Type B pancreatic cell (in vitro differentiated cells): ENCODE results near the gene UBXN6. TPM values are rescaled to one million over a fixed set of nuclear protein-coding genes. Genes with fewer than 3 reads are reported as not detected.

ENCODE experiments used
- DNase-seq: peaks from one replicate; pipeline ENCODE4 v3.0.0; 2021; ENCODE audit warnings: mixed read lengths; ENCODE audit not compliant: unreplicated experiment; ENCODE audit errors: extremely low spot score
- H3K27ac Mint-ChIP-seq: 2 replicates; pipeline ENCODE4 v1.8.0; 2021; ENCODE audit warnings: mild to moderate bottlenecking, mixed read lengths
- H3K27me3 Mint-ChIP-seq: 2 replicates; pipeline ENCODE4 v1.8.0; 2021; ENCODE audit warnings: mixed read lengths
- H3K36me3 Mint-ChIP-seq: 2 replicates; pipeline ENCODE4 v1.8.0; 2021; ENCODE audit warnings: mixed read lengths
- H3K4me1 Mint-ChIP-seq: one replicate; pipeline ENCODE4 v1.8.0; 2021; ENCODE audit warnings: mixed read lengths; ENCODE audit not compliant: unreplicated experiment
- H3K4me3 Mint-ChIP-seq: 2 replicates; pipeline ENCODE4 v1.8.0; 2021; ENCODE audit warnings: mild to moderate bottlenecking, mixed read lengths
- H3K9me3 Mint-ChIP-seq: 2 replicates; pipeline ENCODE4 v1.8.0; 2021; ENCODE audit warnings: mixed read lengths
- CTCF ChIP-seq: fragments of 200-600 bp; sonication (generic); conservative IDR thresholded peaks from 2 replicates; pipeline ENCODE4 v1.5.0; 2021; ENCODE audit warnings: antibody characterized with exemption, mild to moderate bottlenecking
- total RNA-seq: library from RNA; stranded (reverse); gene quantifications from 2 replicates; pipeline ENCODE4 v1.2.1, GENCODE V29; 2021; ENCODE audit warnings: low replicate concordance

UBXN6 gene
- total RNA-seq, 1 donor from 2014 or later, result 60.8 TPM

- H3K36me3 Mint-ChIP-seq, result peaks cover 6% of the 10 kb centered on the region
- no peak overlapping the region for H3K4me3 Mint-ChIP-seq
- DNase-seq, result no peak
- H3K4me1 Mint-ChIP-seq, result peaks cover 11% of the 10 kb centered on the region
- no peaks in the 10 kb centered on the region for H3K9me3 Mint-ChIP-seq
- H3K27me3 Mint-ChIP-seq, result no peaks in the 10 kb centered on the region
- H3K27ac Mint-ChIP-seq, result no peak overlapping the region
- no peak for TF ChIP-seq CTCF
Observed at GRCh38 chr19:4414800-4415321, 42.7 kb downstream of the UBXN6 start.

GRCh38 chr19:4414144-4414799 is 43.3 kb downstream of the UBXN6 start:
- TF ChIP-seq CTCF, result no peak
- H3K27me3 Mint-ChIP-seq, result no peaks in the 10 kb centered on the region
- peaks cover 11% of the 10 kb centered on the region for H3K4me1 Mint-ChIP-seq
- H3K36me3 Mint-ChIP-seq, result peaks cover 6% of the 10 kb centered on the region
- H3K27ac Mint-ChIP-seq, result no peak overlapping the region
- no peaks in the 10 kb centered on the region for H3K9me3 Mint-ChIP-seq
- H3K4me3 Mint-ChIP-seq, result no peak overlapping the region
- no peak for DNase-seq

DNA sequence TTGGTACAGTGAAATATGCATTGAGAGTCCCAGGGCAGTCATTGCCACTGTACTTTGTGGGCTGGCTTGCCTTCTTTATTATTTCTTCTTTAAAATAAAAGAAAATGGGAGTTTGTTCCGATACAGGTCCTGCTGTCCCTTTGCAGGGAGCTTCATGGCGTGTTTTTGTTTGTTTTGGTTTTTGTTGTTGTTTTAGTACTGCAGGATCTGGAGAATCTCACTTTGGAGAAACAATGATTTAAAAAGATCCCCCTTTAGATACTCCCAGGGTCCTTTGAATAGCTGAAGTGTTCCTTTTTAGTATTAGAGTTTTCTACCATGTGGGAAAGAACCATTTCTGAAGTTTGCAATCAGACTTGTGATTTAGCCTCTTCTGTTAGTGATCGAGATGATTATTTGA is 44.0 kb downstream of the UBXN6 start:
- H3K4me1 Mint-ChIP-seq, result peaks cover 11% of the 10 kb centered on the region
- no peaks in the 10 kb centered on the region for H3K27me3 Mint-ChIP-seq
- no peak for DNase-seq
- H3K27ac Mint-ChIP-seq, result no peak overlapping the region
- H3K36me3 Mint-ChIP-seq, result peaks cover 6% of the 10 kb centered on the region
- no peak for TF ChIP-seq CTCF
- no peaks in the 10 kb centered on the region for H3K9me3 Mint-ChIP-seq
- H3K4me3 Mint-ChIP-seq, result no peak overlapping the region

GRCh38 chr19:4409123-4409933 is 48.3 kb downstream of the UBXN6 start:
- peaks cover 6% of the 10 kb centered on the region for H3K36me3 Mint-ChIP-seq
- no peak for DNase-seq
- no peak for TF ChIP-seq CTCF
- H3K27ac Mint-ChIP-seq, result no peak overlapping the region
- peaks cover 8% of the 10 kb centered on the region for H3K4me1 Mint-ChIP-seq
- H3K9me3 Mint-ChIP-seq, result no peaks in the 10 kb centered on the region
- H3K27me3 Mint-ChIP-seq, result no peaks in the 10 kb centered on the region
- no peak overlapping the region for H3K4me3 Mint-ChIP-seq

GRCh38 chr19:4406626-4407025 is 51.0 kb downstream of the UBXN6 start:
- no peaks in the 10 kb centered on the region for H3K36me3 Mint-ChIP-seq
- no peak overlapping the region for H3K4me3 Mint-ChIP-seq
- no peaks in the 10 kb centered on the region for H3K9me3 Mint-ChIP-seq
- no peak for TF ChIP-seq CTCF
- no peak overlapping the region for H3K27ac Mint-ChIP-seq
- no peak for DNase-seq
- H3K4me1 Mint-ChIP-seq, result peaks cover 17% of the 10 kb centered on the region
- H3K27me3 Mint-ChIP-seq, result no peaks in the 10 kb centered on the region
